ENCODE results near the gene SOCS6. TPM values are rescaled to one million over a fixed set of nuclear protein-coding genes. Genes with fewer than 3 reads are reported as not detected.
"Not testable (repeated sequence)": the region's sequence is repeated elsewhere in the genome, so short reads cannot be mapped to it uniquely, and the experiment has no call there.

Gene SOCS6
- total RNA-seq, 4 donors from 2014 or later = 38.8 to 60.1 (median 41.1) TPM

GRCh38 chr18:70354771-70355170 is 65.9 kb downstream of the SOCS6 start:
- Histone ChIP-seq H3K27me3 (no peaks in the 10 kb centered on the region), H3K27ac (no peak overlapping the region), H3K4me1 (no peaks in the 10 kb centered on the region), H3K4me3 (no peak overlapping the region), H3K9me3 (peaks cover 0 to 5% (median 0%) of the 10 kb centered on the region in 4 donors), H3K36me3 (peaks cover 0 to 18% (median 0%) of the 10 kb centered on the region in 3 donors)
- TF ChIP-seq CTCF (IDR thresholded peaks at IDR 0.05) (no peak), POLR2A (IDR thresholded peaks at IDR 0.05) (no peak)
- no peak for DNase-seq

- no peak overlapping the region for H3K27ac ChIP-seq
- no peaks in the 10 kb centered on the region for H3K4me1 ChIP-seq
- DNase-seq = no peak
- TF ChIP-seq POLR2A (IDR thresholded peaks at IDR 0.05) (no peak), CTCF (IDR thresholded peaks at IDR 0.05) (no peak)
- peaks cover 0 to 5% (median 0%) of the 10 kb centered on the region in 4 donors for H3K9me3 ChIP-seq
- peaks cover 0 to 18% (median 0%) of the 10 kb centered on the region in 3 donors for H3K36me3 ChIP-seq
- H3K27me3 ChIP-seq = no peaks in the 10 kb centered on the region
- no peak overlapping the region for H3K4me3 ChIP-seq
These were observed 67.0 kb downstream of the SOCS6 start for GRCh38 chr18:70355620-70356385.

GRCh38 chr18:70358105-70358406 is 69.2 kb downstream of the SOCS6 start:
- not testable (repeated sequence) for H3K4me1 ChIP-seq, H3K27ac ChIP-seq, H3K4me3 ChIP-seq, DNase-seq, H3K36me3 ChIP-seq, H3K27me3 ChIP-seq, H3K9me3 ChIP-seq

GRCh38 chr18:70359071-70359470 is 70.2 kb downstream of the SOCS6 start:
- Histone ChIP-seq H3K27ac (no peak overlapping the region), H3K4me3 (no peak overlapping the region), H3K9me3 (no peaks in the 10 kb centered on the region), H3K27me3 (no peaks in the 10 kb centered on the region), H3K36me3 (no peaks in the 10 kb centered on the region), H3K4me1 (peaks cover 0 to 8% (median under 1%) of the 10 kb centered on the region in 4 donors)
- DNase-seq = no peak
- no peak for TF ChIP-seq CTCF (IDR thresholded peaks at IDR 0.05)
- no peak for TF ChIP-seq POLR2A (IDR thresholded peaks at IDR 0.05)

GRCh38 chr18:70362258-70362657 is 73.4 kb downstream of the SOCS6 start:
- Histone ChIP-seq H3K27me3 (no peaks in the 10 kb centered on the region), H3K27ac (no peak overlapping the region), H3K4me3 (no peak overlapping the region), H3K9me3 (no peaks in the 10 kb centered on the region), H3K4me1 (peaks cover 0 to 13% (median 2%) of the 10 kb centered on the region in 4 donors), H3K36me3 (no peaks in the 10 kb centered on the region)
- no peak for TF ChIP-seq POLR2A (IDR thresholded peaks at IDR 0.05)
- no peak for TF ChIP-seq CTCF (IDR thresholded peaks at IDR 0.05)
- no peak for DNase-seq

GRCh38 chr18:70363861-70364260 is 75.0 kb downstream of the SOCS6 start:
- H3K9me3 ChIP-seq = no peaks in the 10 kb centered on the region
- H3K27me3 ChIP-seq = no peaks in the 10 kb centered on the region
- TF ChIP-seq POLR2A (IDR thresholded peaks at IDR 0.05) = no peak
- no peak for TF ChIP-seq CTCF (IDR thresholded peaks at IDR 0.05)
- no peak overlapping the region for H3K4me3 ChIP-seq
- no peak for DNase-seq
- no peaks in the 10 kb centered on the region for H3K36me3 ChIP-seq
- H3K27ac ChIP-seq = peak overlapping the region in 2 of 4 donors; percentile 49 to 70
- peaks cover 0 to 13% (median 2%) of the 10 kb centered on the region in 4 donors for H3K4me1 ChIP-seq
